B cell (primary cell): Measurements from ENCODE around the gene C5orf34. TPM values are rescaled to one million over a fixed set of nuclear protein-coding genes. Genes with fewer than 3 reads are reported as not detected.

ENCODE experiments used
- ATAC-seq: fragments of 200-7000 bp; cut with Tn5 transposase; one replicate; pipeline ENCODE4 v1.10.0; 2021; ENCODE audit warnings: low read depth, mild to moderate bottlenecking, moderate number of reproducible peaks, moderate library complexity
- CTCF ChIA-PET: fragments of 350-600 bp; sonication (Branson Sonifier 250); formaldehyde crosslinking; loops from one replicate; lab custom pipeline; 2021; ENCODE audit warnings: antibody characterized with exemption, inconsistent platforms; lab: Charles Lee
- POLR2A ChIA-PET: fragments of 350-600 bp; sonication (Branson Sonifier 250); formaldehyde crosslinking; loops from one replicate; lab custom pipeline; 2021; ENCODE audit warnings: antibody characterized with exemption; lab: Charles Lee
- DNase-seq: peaks from one replicate; pipeline ENCODE4 v3.0.0; 2013
- H2AFZ ChIP-seq: 2 replicates; pipeline ENCODE4 v1.6.1; 2012; ENCODE audit warnings: mild to moderate bottlenecking, low read depth, low read length; ENCODE audit not compliant: insufficient read depth, poor library complexity, severe bottlenecking
- H3K27ac ChIP-seq, 2 donors: 1 replicate in 1 of 2; 2 replicates in 1 of 2; pipeline ENCODE4 v1.5.1; 2012 to 2013; ENCODE audit warnings: low read length in 2 of 2, mild to moderate bottlenecking in 2 of 2, moderate library complexity in 1 of 2
- H3K27me3 ChIP-seq, 4 experiments: fragments of 200-600 bp in 1 of 4; sonication (generic) in 1 of 4; replicated peaks in 1 of 4; 1 replicate in 2 of 4; 2 replicates in 2 of 4; pipeline versions ENCODE4 v1.6.1 to v1.7.0; 2013 to 2016; ENCODE audit warnings: low read length in 3 of 4, mild to moderate bottlenecking in 2 of 4, mixed read lengths in 1 of 4, moderate library complexity in 1 of 4; ENCODE audit not compliant: insufficient read depth in 4 of 4, control insufficient read depth in 3 of 4; ENCODE audit errors: control extremely low read depth in 1 of 4
- H3K36me3 ChIP-seq, 2 experiments: replicated peaks in 1 of 2; 1 replicate in 1 of 2; 2 replicates in 1 of 2; pipeline versions ENCODE4 v1.6.1 to v1.7.1; 2013; ENCODE audit warnings: low read length in 1 of 2; ENCODE audit not compliant: insufficient read depth in 2 of 2, control insufficient read depth in 1 of 2; ENCODE audit errors: control extremely low read depth in 1 of 2, extremely low read depth in 1 of 2
- H3K4me1 ChIP-seq, 2 donors: fragments of 200-600 bp in 1 of 2; sonication (generic) in 1 of 2; 1 replicate in 1 of 2; 2 replicates in 1 of 2; pipeline versions ENCODE4 v1.5.1 to v1.6.1; 2013 to 2017; ENCODE audit warnings: low read length in 2 of 2; ENCODE audit not compliant: control insufficient read depth in 2 of 2, insufficient read depth in 2 of 2
- H3K4me2 ChIP-seq: replicated peaks from 2 replicates; pipeline ENCODE3; 2012; ENCODE audit warnings: mild to moderate bottlenecking, low read depth, low read length; ENCODE audit not compliant: poor library complexity, severe bottlenecking
- H3K4me3 ChIP-seq, 5 experiments: fragments of 200-600 bp in 1 of 5; sonication (generic) in 1 of 5; 1 replicate in 3 of 5; 2 replicates in 2 of 5; pipeline versions ENCODE4 v1.5.1 to v1.7.0; 2011 to 2016; ENCODE audit warnings: low read length in 4 of 5, mild to moderate bottlenecking in 4 of 5, low read depth in 2 of 5, control low read depth in 1 of 5, moderate library complexity in 1 of 5; ENCODE audit not compliant: insufficient read depth in 1 of 5; ENCODE audit errors: control extremely low read depth in 1 of 5, extremely low read depth in 1 of 5
- H3K79me2 ChIP-seq: fragments of 200-600 bp; sonication (generic); one replicate; pipeline ENCODE4 v1.6.0; 2016; ENCODE audit warnings: low read length; ENCODE audit not compliant: control insufficient read depth, insufficient read depth
- H3K9ac ChIP-seq: fragments of 200-600 bp; sonication (generic); 2 replicates; pipeline ENCODE4 v1.6.1; 2017; ENCODE audit warnings: mild to moderate bottlenecking, low read length, moderate library complexity
- H3K9me3 ChIP-seq, 3 donors: one replicate each; pipeline versions ENCODE4 v1.6.1 to v1.7.1; 2013; ENCODE audit warnings: low read length in 2 of 3; ENCODE audit not compliant: control insufficient read depth in 2 of 3, insufficient read depth in 1 of 3; ENCODE audit errors: control extremely low read depth in 1 of 3
- H4K20me1 ChIP-seq: 2 replicates; pipeline ENCODE4 v1.6.0; 2012; ENCODE audit warnings: mild to moderate bottlenecking, low read length; ENCODE audit not compliant: insufficient read depth, control insufficient read depth, poor library complexity, severe bottlenecking
- H3K27ac Mint-ChIP-seq: one replicate; pipeline ENCODE4 v1.8.0; 2021; ENCODE audit warnings: mixed read lengths
- H3K27me3 Mint-ChIP-seq: one replicate; pipeline ENCODE4 v1.8.0; 2021; ENCODE audit warnings: mixed read lengths
- H3K4me1 Mint-ChIP-seq: one replicate; pipeline ENCODE4 v1.8.0; 2021; ENCODE audit warnings: mixed read lengths
- H3K4me3 Mint-ChIP-seq: one replicate; pipeline ENCODE4 v1.8.0; 2021; ENCODE audit warnings: mixed read lengths
- H3K9me3 Mint-ChIP-seq: one replicate; pipeline ENCODE4 v1.8.0; 2022; ENCODE audit warnings: mixed read lengths; ENCODE audit not compliant: insufficient read depth
- EZH2 ChIP-seq: IDR thresholded peaks from 2 replicates; pipeline ENCODE4 v1.6.1; 2012; ENCODE audit warnings: borderline replicate concordance, low read depth, mild to moderate bottlenecking, moderate library complexity, low read length; ENCODE audit not compliant: insufficient read depth, poor library complexity, severe bottlenecking
- WGBS: methylation state at CpG from one replicate; pipeline ENCODE4 v1.1.5; 2013; ENCODE audit warnings: missing lambda C conversion rate; ENCODE audit not compliant: insufficient coverage; 5-methylcytosine and 5-hydroxymethylcytosine counted together
- intact Hi-C: fragments of 100-400 bp; cut with micrococcal nuclease; formaldehyde crosslinking; loops from one replicate; pipeline ENCODE4 v1.10.0; 2022
- polyA plus RNA-seq: library from polyadenylated mRNA; depleted of rRNA; stranded (reverse); fragments of >200 nt; gene quantifications from 2 replicates; pipeline ENCODE4 v1.2.3, GENCODE V29; 2012
- total RNA-seq, 2 donors: library from RNA; stranded (reverse); fragments of 120-200 nt in 1 of 2; gene quantifications; 1 replicate in 1 of 2; 2 replicates in 1 of 2; pipeline versions ENCODE4 v1.2.3 to v1.2.4, GENCODE V29; 2013 to 2022
- TF ChIP-seq, protein P1 (sequence below): fragments of 200-600 bp; IDR thresholded peaks from one replicate; pipeline ENCODE4 v1.8.0; 2022; ENCODE audit warnings: antibody characterized with exemption, mild to moderate bottlenecking

Gene C5orf34
- total and polyA plus RNA-seq, 2 donors (not counting 1 experiment from before 2014, with no cell fraction given): 2.6 to 5.5 TPM

GRCh38 chr5:43485406-43485805 is 29.5 kb downstream of the C5orf34 start:
- Mint-ChIP-seq H3K4me1 (peaks cover 31% of the 10 kb centered on the region), H3K27me3 (no peaks in the 10 kb centered on the region), H3K27ac (peak overlapping the region; percentile 90), H3K9me3 (no peaks in the 10 kb centered on the region), H3K4me3 (peak overlapping the region; percentile 30)
- H3K27me3 ChIP-seq: no peaks in the 10 kb centered on the region
- no peak overlapping the region for H3K9ac ChIP-seq
- H3K27ac ChIP-seq: peak overlapping the region; percentile 94 to 99
- intact Hi-C loops: loop anchor here (2.0 to 10.0 kb wide), 2 partner anchors 97 to 491 kb away; no protein-coding TSS in a partner anchor
- ChIA-PET POLR2A (interaction anchor here (1.1 to 2.6 kb wide), 3 partner anchors 29 to 364 kb away, joined by 3 to 38 read pairs (median 37); partner anchors contain the start of genes C5orf34, HMGCS1 and ZNF131), CTCF (interaction anchor here (0.7 to 3.2 kb wide), 9 partner anchors 17 to 576 kb away, joined by 3 to 41 read pairs (median 6); partner anchors contain the start of genes HMGCS1 and NNT)
- ATAC-seq (no peak), DNase-seq (peak; percentile 10)
- H4K20me1 ChIP-seq: no peaks in the 10 kb centered on the region
- no peak overlapping the region for H3K4me3 ChIP-seq
- 100% methylated on average over 1 of the region's 2 CpGs for WGBS
- H3K79me2 ChIP-seq: peaks cover 18% of the 10 kb centered on the region
- no peak overlapping the region for H3K4me2 ChIP-seq
- peaks cover 22 to 23% of the 10 kb centered on the region in 2 donors for H3K4me1 ChIP-seq
- no peaks in the 10 kb centered on the region for H3K9me3 ChIP-seq
- TF ChIP-seq, protein P1, sequence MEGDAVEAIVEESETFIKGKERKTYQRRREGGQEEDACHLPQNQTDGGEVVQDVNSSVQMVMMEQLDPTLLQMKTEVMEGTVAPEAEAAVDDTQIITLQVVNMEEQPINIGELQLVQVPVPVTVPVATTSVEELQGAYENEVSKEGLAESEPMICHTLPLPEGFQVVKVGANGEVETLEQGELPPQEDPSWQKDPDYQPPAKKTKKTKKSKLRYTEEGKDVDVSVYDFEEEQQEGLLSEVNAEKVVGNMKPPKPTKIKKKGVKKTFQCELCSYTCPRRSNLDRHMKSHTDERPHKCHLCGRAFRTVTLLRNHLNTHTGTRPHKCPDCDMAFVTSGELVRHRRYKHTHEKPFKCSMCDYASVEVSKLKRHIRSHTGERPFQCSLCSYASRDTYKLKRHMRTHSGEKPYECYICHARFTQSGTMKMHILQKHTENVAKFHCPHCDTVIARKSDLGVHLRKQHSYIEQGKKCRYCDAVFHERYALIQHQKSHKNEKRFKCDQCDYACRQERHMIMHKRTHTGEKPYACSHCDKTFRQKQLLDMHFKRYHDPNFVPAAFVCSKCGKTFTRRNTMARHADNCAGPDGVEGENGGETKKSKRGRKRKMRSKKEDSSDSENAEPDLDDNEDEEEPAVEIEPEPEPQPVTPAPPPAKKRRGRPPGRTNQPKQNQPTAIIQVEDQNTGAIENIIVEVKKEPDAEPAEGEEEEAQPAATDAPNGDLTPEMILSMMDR: no peak
- TF ChIP-seq EZH2: no peak
- peaks cover 0 to 2% of the 10 kb centered on the region in 2 experiments for H3K36me3 ChIP-seq
- peak overlapping the region; percentile 87 for H2AFZ ChIP-seq
